K562 (cell line): Measurements from ENCODE around the gene SLC25A45. TPM values are rescaled to one million over a fixed set of nuclear protein-coding genes. Genes with fewer than 3 reads are reported as not detected.

Experiments used
- BHLHE40 ChIP-seq: IDR thresholded peaks from 2 replicates; pipeline ENCODE4 v1.6.1; 2011; ENCODE audit warnings: low read length, improper control_type of control experiment
- FOXJ3 ChIP-seq: sonication (generic); formaldehyde crosslinking; IDR thresholded peaks from 2 replicates; pipeline ENCODE4 v1.4.0; 2020; ENCODE audit warnings: mild to moderate bottlenecking, missing genetic modification reagents
- HDAC1 ChIP-seq, 2 experiments: fragments of 450-650 bp; IDR thresholded peaks; 2 replicates each; pipeline ENCODE4 v1.6.1; 2016 to 2017; ENCODE audit warnings: inconsistent platforms in 1 of 2, mild to moderate bottlenecking in 1 of 2, moderate library complexity in 1 of 2
- JUN ChIP-seq, 2 experiments: sonication (generic) in 1 of 2; formaldehyde crosslinking in 1 of 2; IDR thresholded peaks; 2 replicates each; pipeline versions ENCODE4 v1.6.1 to v1.8.0; 2012 to 2022; ENCODE audit warnings: borderline replicate concordance in 2 of 2, mild to moderate bottlenecking in 2 of 2, improper control_type of control experiment in 1 of 2, low read depth in 1 of 2, low read length in 1 of 2, missing genetic modification reagents in 1 of 2
- KLF1 ChIP-seq: fragments of 450-650 bp; IDR thresholded peaks from 2 replicates; pipeline ENCODE4 v1.6.1; 2016; ENCODE audit warnings: missing genetic modification characterization, missing compliant biosample characterization
- MXI1 ChIP-seq: IDR thresholded peaks from 2 replicates; pipeline ENCODE4 v1.6.1; 2011; ENCODE audit warnings: low read depth, mild to moderate bottlenecking, improper control_type of control experiment, low read length
- NR4A1 ChIP-seq, 2 experiments: fragments of 250-450 bp in 1 of 2; fragments of 450-650 bp in 1 of 2; sonication (Bioruptor Pico) in 1 of 2; IDR thresholded peaks; 2 replicates each; pipeline versions ENCODE4 v1.4.0 to v1.6.1; 2016 to 2020; ENCODE audit warnings: mild to moderate bottlenecking in 2 of 2, missing compliant biosample characterization in 1 of 2, missing genetic modification characterization in 1 of 2, moderate library complexity in 1 of 2
- PRPF4 ChIP-seq: fragments of 200-400 bp; formaldehyde crosslinking; IDR thresholded peaks from one replicate; pipeline ENCODE4 v1.6.1; 2017; ENCODE audit warnings: low read length, low read depth, mild to moderate bottlenecking; ENCODE audit not compliant: insufficient read depth, poor library complexity, severe bottlenecking
- SAFB2 ChIP-seq: fragments of 200-400 bp; formaldehyde crosslinking; IDR thresholded peaks from 2 replicates; pipeline ENCODE4 v1.6.1; 2018; ENCODE audit warnings: borderline replicate concordance, low read length, low read depth, moderate library complexity; ENCODE audit not compliant: severe bottlenecking
- SRSF1 ChIP-seq: fragments of 200-400 bp; formaldehyde crosslinking; IDR thresholded peaks from 2 replicates; pipeline ENCODE4 v1.6.1; 2017; ENCODE audit warnings: mild to moderate bottlenecking, low read depth, low read length, moderate library complexity
- TARDBP ChIP-seq: fragments of 450-650 bp; IDR thresholded peaks from 2 replicates; pipeline ENCODE4 v1.6.1; 2016
- TCF3 ChIP-seq: sonication (generic); formaldehyde crosslinking; IDR thresholded peaks from 2 replicates; pipeline ENCODE4 v1.4.0; 2020; ENCODE audit warnings: mild to moderate bottlenecking, missing genetic modification reagents
- TOE1 ChIP-seq, 2 experiments: fragments of 450-650 bp in 1 of 2; sonication (generic) in 1 of 2; formaldehyde crosslinking in 1 of 2; IDR thresholded peaks; 2 replicates each; pipeline versions ENCODE4 v1.7.1 to v1.8.0; 2016 to 2022; ENCODE audit warnings: borderline replicate concordance in 2 of 2, mild to moderate bottlenecking in 2 of 2, antibody characterized with exemption in 1 of 2, inconsistent platforms in 1 of 2, low read depth in 1 of 2, missing genetic modification reagents in 1 of 2, moderate library complexity in 1 of 2
- XRCC3 ChIP-seq: fragments of 450-650 bp; IDR thresholded peaks from 2 replicates; pipeline ENCODE4 v1.6.1; 2017; ENCODE audit warnings: mild to moderate bottlenecking, moderate library complexity
- ZNF143 ChIP-seq: sonication (generic); formaldehyde crosslinking; IDR thresholded peaks from 2 replicates; pipeline ENCODE4 v1.9.0; 2022; ENCODE audit warnings: mild to moderate bottlenecking, missing genetic modification reagents
- ZNF165 ChIP-seq: fragments of 250-450 bp; sonication (Bioruptor Pico); IDR thresholded peaks from 2 replicates; pipeline ENCODE4 v1.4.0; 2020; ENCODE audit warnings: borderline replicate concordance
- ZNF444 ChIP-seq: fragments of 250-450 bp; sonication (Bioruptor Pico); IDR thresholded peaks from 2 replicates; pipeline ENCODE4 v1.4.0; 2020; ENCODE audit warnings: mild to moderate bottlenecking, moderate library complexity
- ZNF584 ChIP-seq: fragments of 200-800 bp; sonication (Bioruptor generic); IDR thresholded peaks from 2 replicates; pipeline ENCODE4 v1.6.1; 2016; ENCODE audit warnings: low read depth, mild to moderate bottlenecking, missing genetic modification characterization, missing compliant biosample characterization
- polyA plus RNA-seq, 8 experiments: library from polyadenylated mRNA; depleted of rRNA in 4 of 8; stranded (reverse) in 5 of 8; unstranded in 3 of 8; fragments of >200 nt; fragmentation: Nextera tagmentation in 2 of 8; fragmentation: Illumina TruSeq in 1 of 8; extraction: Ambion mirVana in 2 of 8; extraction: Trizol in 1 of 8; gene quantifications; 2 replicates each; pipeline versions ENCODE4 v1.2.1 to v1.2.3, GENCODE V29; 2011 to 2014; ENCODE audit warnings: inconsistent platforms in 1 of 8, missing spikeins in 1 of 8
- total RNA-seq, 7 experiments: library from RNA; depleted of rRNA in 6 of 7; stranded (reverse); fragments of >200 nt in 6 of 7; fragmentation: Illumina TruSeq in 2 of 7; extraction: Trizol in 2 of 7; gene quantifications; 2 replicates each; pipeline versions ENCODE4 v1.2.1 to v1.2.3, GENCODE V29; 2011 to 2021; ENCODE audit warnings: low replicate concordance in 1 of 7
- TF ChIP-seq, protein P1 (sequence below): sonication (generic); formaldehyde crosslinking; IDR thresholded peaks from 2 replicates; pipeline ENCODE4 v1.8.0; 2023; ENCODE audit warnings: mild to moderate bottlenecking, missing genetic modification reagents
- TF ChIP-seq, protein P2 (sequence below), 2 experiments: fragments of 450-650 bp; IDR thresholded peaks; 2 replicates each; pipeline ENCODE4 v1.6.1; 2018; ENCODE audit warnings: mild to moderate bottlenecking in 2 of 2, low read depth in 1 of 2; ENCODE audit not compliant: partially characterized antibody in 2 of 2
- TF ChIP-seq, protein P3 (sequence below): sonication (generic); IDR thresholded peaks from 2 replicates; pipeline ENCODE4 v1.6.1; 2016

The SLC25A45 gene
- total and polyA plus RNA-seq, 9 of the 15 experiments (the other 6 are each of a cell fraction or from before 2014, with no cell fraction given), result 0.15 to 2.3 (median 0.68) TPM

DNA sequence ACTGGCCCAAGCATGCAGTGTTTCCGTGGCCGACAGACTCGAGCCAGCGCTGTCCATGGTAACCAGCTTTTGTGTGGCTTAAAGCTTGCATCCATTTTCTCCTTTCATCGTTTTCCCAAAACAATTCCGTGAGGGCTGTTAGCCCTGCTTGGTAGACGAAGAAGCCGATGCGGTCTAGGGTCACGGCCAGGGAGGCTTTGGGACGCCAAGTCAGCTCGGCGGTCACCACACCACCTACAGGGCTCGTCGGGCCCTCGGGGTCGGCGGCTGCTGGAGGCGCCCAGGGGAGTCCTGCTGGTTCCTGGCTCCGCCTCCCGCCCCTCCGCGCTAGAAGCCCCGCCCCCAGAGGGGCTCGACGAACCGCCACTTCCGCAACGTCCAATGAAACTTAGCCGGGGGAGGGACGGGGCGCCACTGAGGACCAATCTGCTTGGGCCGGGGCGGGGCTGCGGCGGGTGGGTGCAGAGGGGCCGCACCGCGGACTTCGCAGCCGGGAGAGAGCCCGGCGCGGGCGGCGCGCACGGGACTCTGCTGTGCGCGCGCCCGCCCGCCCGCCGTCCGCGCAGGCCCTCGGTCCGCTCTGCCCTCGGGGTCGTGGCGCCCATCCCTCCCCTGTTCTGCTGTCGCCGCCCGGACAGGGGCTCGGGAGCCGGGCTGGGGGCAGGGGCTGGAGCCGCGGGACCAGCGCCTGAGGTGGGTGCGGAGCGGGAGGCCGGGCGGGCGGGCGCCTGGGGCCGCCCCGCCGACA is 28.0 kb downstream of the SLC25A45 start, which contains the start of gene TIGD3 (continued):
- TF ChIP-seq, protein P1, sequence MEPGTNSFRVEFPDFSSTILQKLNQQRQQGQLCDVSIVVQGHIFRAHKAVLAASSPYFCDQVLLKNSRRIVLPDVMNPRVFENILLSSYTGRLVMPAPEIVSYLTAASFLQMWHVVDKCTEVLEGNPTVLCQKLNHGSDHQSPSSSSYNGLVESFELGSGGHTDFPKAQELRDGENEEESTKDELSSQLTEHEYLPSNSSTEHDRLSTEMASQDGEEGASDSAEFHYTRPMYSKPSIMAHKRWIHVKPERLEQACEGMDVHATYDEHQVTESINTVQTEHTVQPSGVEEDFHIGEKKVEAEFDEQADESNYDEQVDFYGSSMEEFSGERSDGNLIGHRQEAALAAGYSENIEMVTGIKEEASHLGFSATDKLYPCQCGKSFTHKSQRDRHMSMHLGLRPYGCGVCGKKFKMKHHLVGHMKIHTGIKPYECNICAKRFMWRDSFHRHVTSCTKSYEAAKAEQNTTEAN (CRISPR knock-in tag), result no peak
- TF ChIP-seq SAFB2, result no peak
- TF ChIP-seq SRSF1, result no peak
- TF ChIP-seq MXI1, result no peak
- no peak for TF ChIP-seq TARDBP
- no peak for TF ChIP-seq NR4A1 (CRISPR knock-in tag; IDR thresholded peaks at IDR 0.05)
- TF ChIP-seq NR4A1 (tag; IDR thresholded peaks at IDR 0.05), result no peak
- no peak for TF ChIP-seq ZNF143
- no peak for TF ChIP-seq FOXJ3 (CRISPR knock-in tag)
- TF ChIP-seq HDAC1 (IDR thresholded peaks at IDR 0.05), result peak in 1 of 2 experiments; percentile 70; a peak in 2 of 4 replicates
- TF ChIP-seq ZNF165 (CRISPR knock-in tag), result no peak
- TF ChIP-seq TCF3 (CRISPR knock-in tag), result no peak
- TF ChIP-seq, protein P2, sequence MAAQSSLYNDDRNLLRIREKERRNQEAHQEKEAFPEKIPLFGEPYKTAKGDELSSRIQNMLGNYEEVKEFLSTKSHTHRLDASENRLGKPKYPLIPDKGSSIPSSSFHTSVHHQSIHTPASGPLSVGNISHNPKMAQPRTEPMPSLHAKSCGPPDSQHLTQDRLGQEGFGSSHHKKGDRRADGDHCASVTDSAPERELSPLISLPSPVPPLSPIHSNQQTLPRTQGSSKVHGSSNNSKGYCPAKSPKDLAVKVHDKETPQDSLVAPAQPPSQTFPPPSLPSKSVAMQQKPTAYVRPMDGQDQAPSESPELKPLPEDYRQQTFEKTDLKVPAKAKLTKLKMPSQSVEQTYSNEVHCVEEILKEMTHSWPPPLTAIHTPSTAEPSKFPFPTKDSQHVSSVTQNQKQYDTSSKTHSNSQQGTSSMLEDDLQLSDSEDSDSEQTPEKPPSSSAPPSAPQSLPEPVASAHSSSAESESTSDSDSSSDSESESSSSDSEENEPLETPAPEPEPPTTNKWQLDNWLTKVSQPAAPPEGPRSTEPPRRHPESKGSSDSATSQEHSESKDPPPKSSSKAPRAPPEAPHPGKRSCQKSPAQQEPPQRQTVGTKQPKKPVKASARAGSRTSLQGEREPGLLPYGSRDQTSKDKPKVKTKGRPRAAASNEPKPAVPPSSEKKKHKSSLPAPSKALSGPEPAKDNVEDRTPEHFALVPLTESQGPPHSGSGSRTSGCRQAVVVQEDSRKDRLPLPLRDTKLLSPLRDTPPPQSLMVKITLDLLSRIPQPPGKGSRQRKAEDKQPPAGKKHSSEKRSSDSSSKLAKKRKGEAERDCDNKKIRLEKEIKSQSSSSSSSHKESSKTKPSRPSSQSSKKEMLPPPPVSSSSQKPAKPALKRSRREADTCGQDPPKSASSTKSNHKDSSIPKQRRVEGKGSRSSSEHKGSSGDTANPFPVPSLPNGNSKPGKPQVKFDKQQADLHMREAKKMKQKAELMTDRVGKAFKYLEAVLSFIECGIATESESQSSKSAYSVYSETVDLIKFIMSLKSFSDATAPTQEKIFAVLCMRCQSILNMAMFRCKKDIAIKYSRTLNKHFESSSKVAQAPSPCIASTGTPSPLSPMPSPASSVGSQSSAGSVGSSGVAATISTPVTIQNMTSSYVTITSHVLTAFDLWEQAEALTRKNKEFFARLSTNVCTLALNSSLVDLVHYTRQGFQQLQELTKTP (IDR thresholded peaks at IDR 0.05; ENCODE audit: low read depth in 1 of 2, partially characterized antibody in 2 of 2), result peak in 1 of 2 experiments; percentile 72
- TF ChIP-seq, protein P3, sequence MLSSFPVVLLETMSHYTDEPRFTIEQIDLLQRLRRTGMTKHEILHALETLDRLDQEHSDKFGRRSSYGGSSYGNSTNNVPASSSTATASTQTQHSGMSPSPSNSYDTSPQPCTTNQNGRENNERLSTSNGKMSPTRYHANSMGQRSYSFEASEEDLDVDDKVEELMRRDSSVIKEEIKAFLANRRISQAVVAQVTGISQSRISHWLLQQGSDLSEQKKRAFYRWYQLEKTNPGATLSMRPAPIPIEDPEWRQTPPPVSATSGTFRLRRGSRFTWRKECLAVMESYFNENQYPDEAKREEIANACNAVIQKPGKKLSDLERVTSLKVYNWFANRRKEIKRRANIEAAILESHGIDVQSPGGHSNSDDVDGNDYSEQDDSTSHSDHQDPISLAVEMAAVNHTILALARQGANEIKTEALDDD, result no peak
- TF ChIP-seq KLF1 (tag), result no peak
- TF ChIP-seq ZNF444 (CRISPR knock-in tag), result no peak
- TF ChIP-seq JUN (IDR thresholded peaks at IDR 0.05; ENCODE audit: borderline replicate concordance, low read depth, low read length), result no peak
- TF ChIP-seq JUN (CRISPR knock-in tag; IDR thresholded peaks at IDR 0.05; ENCODE audit: borderline replicate concordance), result no peak
- no peak for TF ChIP-seq XRCC3
- no peak for TF ChIP-seq ZNF584 (CRISPR knock-in tag)
- TF ChIP-seq TOE1 (IDR thresholded peaks at IDR 0.05; ENCODE audit: borderline replicate concordance), result no peak
- no peak for TF ChIP-seq TOE1 (CRISPR knock-in tag; IDR thresholded peaks at IDR 0.05; ENCODE audit: borderline replicate concordance, low read depth)
- no peak for TF ChIP-seq PRPF4
- peak; percentile 26; the same call in 1 of the 2 replicates for TF ChIP-seq BHLHE40
